ENCODE data around the gene GALC.

DNA sequence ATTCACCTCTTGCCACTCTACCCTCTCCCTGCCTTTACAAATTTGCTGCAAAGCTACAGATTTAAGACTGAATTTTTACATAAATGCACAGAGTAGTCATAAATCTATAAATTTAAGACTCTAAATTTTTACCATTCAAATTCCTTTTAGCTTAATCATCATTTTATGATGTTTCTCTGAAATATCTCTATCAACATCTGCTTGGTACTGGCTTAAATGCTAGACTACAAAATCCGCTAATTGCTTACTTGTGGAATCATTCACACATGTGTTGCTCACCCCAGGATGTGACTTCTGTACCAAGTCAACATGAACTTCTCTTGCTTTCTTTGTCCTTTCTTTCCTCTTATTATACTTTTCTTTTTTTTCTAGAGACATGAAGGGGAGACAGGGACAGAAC, 109.2 kb downstream of the GALC start:
- TF ChIP-seq POLR2A (IDR thresholded peaks at IDR 0.05) = no peak
- TF ChIP-seq, protein P1, sequence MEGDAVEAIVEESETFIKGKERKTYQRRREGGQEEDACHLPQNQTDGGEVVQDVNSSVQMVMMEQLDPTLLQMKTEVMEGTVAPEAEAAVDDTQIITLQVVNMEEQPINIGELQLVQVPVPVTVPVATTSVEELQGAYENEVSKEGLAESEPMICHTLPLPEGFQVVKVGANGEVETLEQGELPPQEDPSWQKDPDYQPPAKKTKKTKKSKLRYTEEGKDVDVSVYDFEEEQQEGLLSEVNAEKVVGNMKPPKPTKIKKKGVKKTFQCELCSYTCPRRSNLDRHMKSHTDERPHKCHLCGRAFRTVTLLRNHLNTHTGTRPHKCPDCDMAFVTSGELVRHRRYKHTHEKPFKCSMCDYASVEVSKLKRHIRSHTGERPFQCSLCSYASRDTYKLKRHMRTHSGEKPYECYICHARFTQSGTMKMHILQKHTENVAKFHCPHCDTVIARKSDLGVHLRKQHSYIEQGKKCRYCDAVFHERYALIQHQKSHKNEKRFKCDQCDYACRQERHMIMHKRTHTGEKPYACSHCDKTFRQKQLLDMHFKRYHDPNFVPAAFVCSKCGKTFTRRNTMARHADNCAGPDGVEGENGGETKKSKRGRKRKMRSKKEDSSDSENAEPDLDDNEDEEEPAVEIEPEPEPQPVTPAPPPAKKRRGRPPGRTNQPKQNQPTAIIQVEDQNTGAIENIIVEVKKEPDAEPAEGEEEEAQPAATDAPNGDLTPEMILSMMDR (IDR thresholded peaks at IDR 0.05) = no peak
- TF ChIP-seq POLR2AphosphoS5 (IDR thresholded peaks at IDR 0.05) = no peak
